Measurements from ENCODE around the gene CMYA5. TPM values are rescaled to one million over a fixed set of nuclear protein-coding genes. Genes with fewer than 3 reads are reported as not detected.

CMYA5 gene
- total and polyA plus RNA-seq, 4 donors: 0.61 to 5.9 (median 2.1) TPM

DNA sequence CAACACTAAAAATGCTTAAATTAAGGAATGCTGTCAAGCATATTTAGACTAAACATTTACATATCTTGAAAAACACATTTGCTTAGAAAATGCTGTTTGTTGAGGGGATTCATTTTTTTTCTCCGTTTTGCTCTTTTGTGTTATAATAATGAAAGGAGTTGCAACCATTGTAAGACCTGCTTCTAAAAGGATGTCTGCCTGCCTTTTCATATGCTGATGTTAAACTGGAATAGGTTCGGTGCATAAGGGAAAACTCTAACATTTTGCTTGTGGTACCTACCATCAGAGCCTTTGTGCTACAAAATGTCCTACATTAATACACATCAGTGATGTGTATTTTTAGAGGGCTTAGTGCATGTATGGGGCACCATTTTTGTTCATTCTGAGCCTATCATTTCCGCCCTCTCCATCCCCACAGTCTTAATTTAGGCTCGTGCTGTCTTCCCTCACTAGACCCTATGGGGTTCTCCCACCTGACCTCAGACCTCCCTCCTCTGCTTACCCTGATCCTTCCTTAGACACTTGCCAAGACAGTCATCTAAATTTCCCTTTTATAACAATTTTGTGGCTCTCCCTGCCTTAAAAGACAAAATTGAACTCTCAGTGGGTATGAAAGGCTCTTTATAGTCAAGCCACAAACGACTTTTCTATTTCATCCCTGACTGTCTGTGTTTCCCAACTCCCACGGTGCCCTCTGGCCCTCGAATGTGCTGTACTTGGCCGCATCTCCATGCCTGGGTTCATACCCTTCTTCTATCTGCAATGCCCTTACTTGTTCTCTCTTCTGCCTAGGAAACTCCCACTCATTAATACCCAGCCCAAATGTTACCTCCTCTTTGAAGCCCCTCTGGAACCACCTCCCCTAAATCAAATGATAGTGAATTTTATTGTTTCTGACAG, 61.2 kb downstream of the CMYA5 start:
- no peak for ATAC-seq (ENCODE audit: low FRiP score)
- Histone ChIP-seq H3K9me3 (ENCODE audit: control insufficient read depth, low read length) (no peaks in the 10 kb centered on the region), H3K27ac (ENCODE audit: low read depth in 1 of 2, low read length in 2 of 2) (no peak overlapping the region), H3K4me3 (ENCODE audit: low read length in 2 of 2) (no peak overlapping the region), H3K36me3 (ENCODE audit: control insufficient read depth in 1 of 2, insufficient read depth in 2 of 2, low read length in 1 of 2) (no peaks in the 10 kb centered on the region), H3K27me3 (ENCODE audit: control insufficient read depth in 1 of 2, insufficient read depth in 2 of 2, low read length in 1 of 2) (no peaks in the 10 kb centered on the region), H3K4me1 (ENCODE audit: control insufficient read depth in 1 of 2, insufficient read depth in 2 of 2, low read length in 2 of 2) (no peaks in the 10 kb centered on the region)
- DNase-seq: no peak
- 74 to 77% methylated on average over 8 of the region's 8 CpGs for WGBS, 2 donors
- intact Hi-C loops (cut with DNase I): no loop called here

- Histone ChIP-seq H3K27me3 (ENCODE audit: control insufficient read depth in 1 of 2, insufficient read depth in 2 of 2, low read length in 1 of 2) (no peaks in the 10 kb centered on the region), H3K4me1 (ENCODE audit: control insufficient read depth in 1 of 2, insufficient read depth in 2 of 2, low read length in 2 of 2) (no peaks in the 10 kb centered on the region), H3K36me3 (ENCODE audit: control insufficient read depth in 1 of 2, insufficient read depth in 2 of 2, low read length in 1 of 2) (no peaks in the 10 kb centered on the region), H3K27ac (ENCODE audit: low read depth in 1 of 2, low read length in 2 of 2) (no peak overlapping the region), H3K4me3 (ENCODE audit: low read length in 2 of 2) (no peak overlapping the region), H3K9me3 (ENCODE audit: control insufficient read depth, low read length) (no peaks in the 10 kb centered on the region)
- intact Hi-C loops (cut with DNase I): no loop called here
- 81 to 97% methylated on average over 1 of the region's 1 CpG for WGBS, 2 donors
- DNase-seq (no peak), ATAC-seq (ENCODE audit: low FRiP score) (no peak)
Observed at GRCh38 chr5:79753092-79753491, 63.5 kb downstream of the CMYA5 start.

DNA sequence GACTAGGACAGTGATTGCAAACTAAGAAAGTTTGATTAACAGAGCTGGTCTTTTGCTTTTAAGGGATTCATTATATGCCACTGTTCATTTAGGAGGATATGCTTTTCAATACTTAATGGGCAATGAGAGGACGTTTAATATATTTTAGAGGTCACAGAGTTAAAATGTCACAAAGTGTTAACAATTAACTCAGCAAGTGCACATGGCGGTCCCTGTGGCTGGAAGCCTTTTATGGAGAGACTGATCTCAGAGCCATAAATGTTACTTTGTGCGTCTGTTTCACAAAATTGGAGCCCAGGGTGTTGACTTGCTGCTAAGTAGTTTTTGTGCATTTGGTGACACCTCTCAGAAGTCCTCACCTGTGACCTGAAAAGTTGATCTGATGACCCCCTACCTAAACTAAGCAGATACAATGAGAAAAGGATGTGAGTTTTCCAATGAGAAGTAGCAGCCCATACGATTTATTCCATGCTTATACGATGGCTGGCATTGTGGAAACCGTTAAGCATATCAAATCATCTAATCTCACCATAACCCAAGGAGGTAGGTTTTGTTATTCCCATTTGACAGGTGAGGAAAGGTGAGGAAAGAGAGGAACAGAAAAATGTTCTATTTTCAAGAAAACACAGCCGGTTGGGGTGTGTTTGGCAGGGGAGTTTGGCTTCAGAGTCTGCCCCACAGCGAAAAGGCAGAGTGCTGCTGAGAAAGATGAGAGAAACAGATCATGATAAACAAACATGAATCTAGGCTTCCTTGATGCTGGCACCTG, 64.4 kb downstream of the CMYA5 start:
- Histone ChIP-seq H3K4me3 (ENCODE audit: low read length in 2 of 2) (no peak overlapping the region), H3K27ac (ENCODE audit: low read depth in 1 of 2, low read length in 2 of 2) (no peak overlapping the region), H3K36me3 (ENCODE audit: control insufficient read depth in 1 of 2, insufficient read depth in 2 of 2, low read length in 1 of 2) (no peaks in the 10 kb centered on the region), H3K9me3 (ENCODE audit: control insufficient read depth, low read length) (no peaks in the 10 kb centered on the region), H3K4me1 (ENCODE audit: control insufficient read depth in 1 of 2, insufficient read depth in 2 of 2, low read length in 2 of 2) (no peaks in the 10 kb centered on the region), H3K27me3 (ENCODE audit: control insufficient read depth in 1 of 2, insufficient read depth in 2 of 2, low read length in 1 of 2) (no peaks in the 10 kb centered on the region)
- WGBS, 2 donors: 85 to 91% methylated on average over 8 of the region's 8 CpGs
- DNase-seq (no peak), ATAC-seq (ENCODE audit: low FRiP score) (no peak)
- intact Hi-C loops (cut with DNase I): no loop called here

- no peak overlapping the region for H3K4me3 ChIP-seq (ENCODE audit: low read length in 2 of 2)
- 86 to 90% methylated on average over 7 of the region's 7 CpGs for WGBS, 2 donors
- no peaks in the 10 kb centered on the region for H3K9me3 ChIP-seq (ENCODE audit: control insufficient read depth, low read length)
- H3K27ac ChIP-seq (ENCODE audit: low read depth in 1 of 2, low read length in 2 of 2): no peak overlapping the region
- intact Hi-C loops (cut with DNase I): no loop called here
- DNase-seq (no peak), ATAC-seq (ENCODE audit: low FRiP score) (no peak)
- no peaks in the 10 kb centered on the region for H3K36me3 ChIP-seq (ENCODE audit: control insufficient read depth in 1 of 2, insufficient read depth in 2 of 2, low read length in 1 of 2)
- no peaks in the 10 kb centered on the region for H3K4me1 ChIP-seq (ENCODE audit: control insufficient read depth in 1 of 2, insufficient read depth in 2 of 2, low read length in 2 of 2)
- no peaks in the 10 kb centered on the region for H3K27me3 ChIP-seq (ENCODE audit: control insufficient read depth in 1 of 2, insufficient read depth in 2 of 2, low read length in 1 of 2)
Observed at GRCh38 chr5:79754865-79755555, 65.4 kb downstream of the CMYA5 start.

- no peaks in the 10 kb centered on the region for H3K36me3 ChIP-seq (ENCODE audit: control insufficient read depth in 1 of 2, insufficient read depth in 2 of 2, low read length in 1 of 2)
- intact Hi-C loops (cut with DNase I): no loop called here
- ATAC-seq (ENCODE audit: low FRiP score) (no peak), DNase-seq (no peak)
- 67 to 68% methylated on average over 4 of the region's 4 CpGs for WGBS, 2 donors
- H3K27ac ChIP-seq (ENCODE audit: low read depth in 1 of 2, low read length in 2 of 2): no peak overlapping the region
- H3K9me3 ChIP-seq (ENCODE audit: control insufficient read depth, low read length): no peaks in the 10 kb centered on the region
- H3K4me3 ChIP-seq (ENCODE audit: low read length in 2 of 2): no peak overlapping the region
- no peaks in the 10 kb centered on the region for H3K27me3 ChIP-seq (ENCODE audit: control insufficient read depth in 1 of 2, insufficient read depth in 2 of 2, low read length in 1 of 2)
- H3K4me1 ChIP-seq (ENCODE audit: control insufficient read depth in 1 of 2, insufficient read depth in 2 of 2, low read length in 2 of 2): no peaks in the 10 kb centered on the region
Observed at GRCh38 chr5:79756076-79756475, 66.4 kb downstream of the CMYA5 start.

DNA sequence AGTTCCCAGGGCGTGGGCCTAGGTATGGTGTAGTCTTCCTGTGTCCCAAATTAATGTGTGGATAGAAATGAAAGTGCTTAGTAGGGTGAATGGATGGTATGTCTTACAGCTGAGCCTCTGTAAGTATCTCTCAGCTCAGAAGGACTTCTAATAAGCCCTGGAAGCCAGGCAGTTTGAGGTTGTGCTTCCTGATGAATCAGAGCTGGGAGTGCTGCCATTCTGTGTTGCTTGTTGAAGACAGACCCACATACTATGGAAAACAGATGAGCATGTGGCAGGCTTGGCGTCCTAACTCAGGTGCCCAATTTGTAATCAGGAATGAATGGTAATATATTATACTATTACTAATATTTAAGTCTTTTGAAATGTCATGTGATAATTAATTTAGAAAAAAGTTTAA, 69.8 kb downstream of the CMYA5 start:
- H3K4me3 ChIP-seq (ENCODE audit: low read length in 2 of 2): no peak overlapping the region
- WGBS, 2 donors: 80 to 81% methylated on average over 2 of the region's 2 CpGs
- ATAC-seq (ENCODE audit: low FRiP score): no peak
- no peak for DNase-seq
- no peaks in the 10 kb centered on the region for H3K27me3 ChIP-seq (ENCODE audit: control insufficient read depth in 1 of 2, insufficient read depth in 2 of 2, low read length in 1 of 2)
- no peaks in the 10 kb centered on the region for H3K4me1 ChIP-seq (ENCODE audit: control insufficient read depth in 1 of 2, insufficient read depth in 2 of 2, low read length in 2 of 2)
- H3K27ac ChIP-seq (ENCODE audit: low read depth in 1 of 2, low read length in 2 of 2): no peak overlapping the region
- no peaks in the 10 kb centered on the region for H3K9me3 ChIP-seq (ENCODE audit: control insufficient read depth, low read length)
- intact Hi-C loops (cut with DNase I): no loop called here
- peaks cover 0 to 2% of the 10 kb centered on the region in 2 donors for H3K36me3 ChIP-seq (ENCODE audit: control insufficient read depth in 1 of 2, insufficient read depth in 2 of 2, low read length in 1 of 2)

DNA sequence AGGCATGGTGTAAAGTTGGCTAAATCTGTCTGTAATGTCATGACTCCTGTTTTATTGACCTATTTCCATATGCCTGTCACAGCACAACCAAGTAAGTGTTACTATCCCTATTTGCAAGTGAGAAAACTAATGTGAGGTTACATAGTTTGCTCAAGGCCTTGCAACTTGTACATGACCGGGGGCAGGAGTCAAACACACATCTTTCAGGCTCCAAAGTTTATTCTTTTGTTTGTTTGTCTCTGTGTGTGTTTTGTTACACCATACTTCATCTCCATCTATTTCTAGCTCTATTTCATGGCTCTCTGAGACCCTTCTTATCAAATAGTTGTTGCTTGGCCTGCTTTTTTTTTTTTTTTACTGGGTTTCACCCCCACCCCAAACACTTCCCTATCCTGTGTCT, 70.2 kb downstream of the CMYA5 start:
- DNase-seq (no peak), ATAC-seq (ENCODE audit: low FRiP score) (no peak)
- WGBS, 2 donors: 96% methylated on average over 1 of the region's 1 CpG
- H3K4me3 ChIP-seq (ENCODE audit: low read length in 2 of 2): no peak overlapping the region
- H3K27ac ChIP-seq (ENCODE audit: low read depth in 1 of 2, low read length in 2 of 2): no peak overlapping the region
- H3K9me3 ChIP-seq (ENCODE audit: control insufficient read depth, low read length): no peaks in the 10 kb centered on the region
- intact Hi-C loops (cut with DNase I): no loop called here
- H3K36me3 ChIP-seq (ENCODE audit: control insufficient read depth in 1 of 2, insufficient read depth in 2 of 2, low read length in 1 of 2): peaks cover 0 to 2% of the 10 kb centered on the region in 2 donors
- H3K27me3 ChIP-seq (ENCODE audit: control insufficient read depth in 1 of 2, insufficient read depth in 2 of 2, low read length in 1 of 2): no peaks in the 10 kb centered on the region
- H3K4me1 ChIP-seq (ENCODE audit: control insufficient read depth in 1 of 2, insufficient read depth in 2 of 2, low read length in 2 of 2): no peaks in the 10 kb centered on the region

- no peaks in the 10 kb centered on the region for H3K9me3 ChIP-seq (ENCODE audit: control insufficient read depth, low read length)
- ATAC-seq (ENCODE audit: low FRiP score): no peak
- intact Hi-C loops (cut with DNase I): no loop called here
Observed at GRCh38 chr5:79762929-79763328, 73.3 kb downstream of the CMYA5 start.

More at GRCh38 chr5:79762929-79763328, 73.3 kb downstream of the CMYA5 start:
- no peak for DNase-seq
- no peak overlapping the region for H3K4me3 ChIP-seq (ENCODE audit: low read length in 2 of 2)
- 80 to 91% methylated on average over 10 of the region's 10 CpGs for WGBS, 2 donors
- H3K27me3 ChIP-seq (ENCODE audit: control insufficient read depth in 1 of 2, insufficient read depth in 2 of 2, low read length in 1 of 2): no peaks in the 10 kb centered on the region
- H3K36me3 ChIP-seq (ENCODE audit: control insufficient read depth in 1 of 2, insufficient read depth in 2 of 2, low read length in 1 of 2): peaks cover 0 to 2% of the 10 kb centered on the region in 2 donors
- no peaks in the 10 kb centered on the region for H3K4me1 ChIP-seq (ENCODE audit: control insufficient read depth in 1 of 2, insufficient read depth in 2 of 2, low read length in 2 of 2)
- no peak overlapping the region for H3K27ac ChIP-seq (ENCODE audit: low read depth in 1 of 2, low read length in 2 of 2)

Data from aorta (tissue), 5 donors.